Measurements from ENCODE around the gene CASP2. TPM values are rescaled to one million over a fixed set of nuclear protein-coding genes. Genes with fewer than 3 reads are reported as not detected.

The CASP2 gene
- polyA plus RNA-seq, 3 donors = 7.9 to 30.2 (median 12.2) TPM

DNA sequence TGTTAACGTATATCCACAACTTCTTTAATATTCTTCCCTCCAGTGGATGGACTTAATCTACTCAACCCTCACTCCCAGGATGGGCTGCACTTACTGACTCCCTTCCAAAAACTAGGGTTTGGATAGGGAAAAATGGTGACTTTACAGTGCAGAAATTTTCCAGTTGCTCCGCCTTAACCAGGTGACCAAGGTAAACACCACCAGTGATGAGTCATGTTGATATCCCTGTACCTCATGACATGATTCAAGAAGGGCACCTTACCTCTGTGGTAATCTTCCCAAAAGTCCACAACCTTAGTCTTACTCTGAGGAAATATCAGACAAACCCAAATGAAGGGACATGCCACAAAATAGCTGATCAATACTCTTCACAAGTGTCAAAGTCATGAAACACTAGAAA lies 28.4 kb upstream of the CASP2 start:
- 100% methylated on average over 1 of the region's 2 CpGs for WGBS (ENCODE audit: insufficient coverage)
- H3K4me1 Mint-ChIP-seq = peaks cover 22% of the 10 kb centered on the region
- Histone ChIP-seq H3K9ac (ENCODE audit: insufficient read depth, low read length, poor library complexity, severe bottlenecking) (no peak overlapping the region), H3K27me3 (ENCODE audit: control insufficient read depth in 2 of 2, insufficient read depth in 2 of 2, low read length in 2 of 2) (no peaks in the 10 kb centered on the region), H3K36me3 (replicated peaks in 1 of 2; ENCODE audit: control insufficient read depth in 1 of 2, insufficient read depth in 2 of 2, low read length in 2 of 2) (no peaks in the 10 kb centered on the region), H3K4me3 (replicated peaks in 1 of 3; ENCODE audit: low read depth in 2 of 3, low read length in 3 of 3) (no peak overlapping the region), H3K27ac (ENCODE audit: low read depth in 1 of 2, low read length in 2 of 2) (no peak overlapping the region), H2AFZ (ENCODE audit: insufficient read depth, low read depth, low read length, poor library complexity, severe bottlenecking) (no peak overlapping the region), H3K4me1 (ENCODE audit: control insufficient read depth in 1 of 2, insufficient read depth in 2 of 2, low read length in 2 of 2) (peaks cover 18 to 25% of the 10 kb centered on the region in 2 donors), H3K79me2 (ENCODE audit: insufficient read depth, low read length) (peaks cover 20% of the 10 kb centered on the region), H3K9me3 (replicated peaks in 1 of 2; ENCODE audit: control insufficient read depth in 1 of 2, insufficient read depth in 1 of 2, low read length in 2 of 2) (no peaks in the 10 kb centered on the region), H3K4me2 (replicated peaks; ENCODE audit: extremely low read depth, low read length, poor library complexity, severe bottlenecking) (no peak overlapping the region), H4K20me1 (ENCODE audit: insufficient read depth, low read length) (peaks cover 5% of the 10 kb centered on the region)
- H3K36me3 Mint-ChIP-seq = peaks cover 2 to 5% of the 10 kb centered on the region in 2 donors
- no peak overlapping the region for H3K27ac Mint-ChIP-seq
- H3K27me3 Mint-ChIP-seq (ENCODE audit: low read depth in 3 of 3) = no peaks in the 10 kb centered on the region
- H3K9me3 Mint-ChIP-seq = peaks cover 0 to 4% (median 0%) of the 10 kb centered on the region in 7 donors
- TF ChIP-seq, protein P1, sequence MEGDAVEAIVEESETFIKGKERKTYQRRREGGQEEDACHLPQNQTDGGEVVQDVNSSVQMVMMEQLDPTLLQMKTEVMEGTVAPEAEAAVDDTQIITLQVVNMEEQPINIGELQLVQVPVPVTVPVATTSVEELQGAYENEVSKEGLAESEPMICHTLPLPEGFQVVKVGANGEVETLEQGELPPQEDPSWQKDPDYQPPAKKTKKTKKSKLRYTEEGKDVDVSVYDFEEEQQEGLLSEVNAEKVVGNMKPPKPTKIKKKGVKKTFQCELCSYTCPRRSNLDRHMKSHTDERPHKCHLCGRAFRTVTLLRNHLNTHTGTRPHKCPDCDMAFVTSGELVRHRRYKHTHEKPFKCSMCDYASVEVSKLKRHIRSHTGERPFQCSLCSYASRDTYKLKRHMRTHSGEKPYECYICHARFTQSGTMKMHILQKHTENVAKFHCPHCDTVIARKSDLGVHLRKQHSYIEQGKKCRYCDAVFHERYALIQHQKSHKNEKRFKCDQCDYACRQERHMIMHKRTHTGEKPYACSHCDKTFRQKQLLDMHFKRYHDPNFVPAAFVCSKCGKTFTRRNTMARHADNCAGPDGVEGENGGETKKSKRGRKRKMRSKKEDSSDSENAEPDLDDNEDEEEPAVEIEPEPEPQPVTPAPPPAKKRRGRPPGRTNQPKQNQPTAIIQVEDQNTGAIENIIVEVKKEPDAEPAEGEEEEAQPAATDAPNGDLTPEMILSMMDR (IDR thresholded peaks at IDR 0.05) = no peak
- no peak for DNase-seq
- intact Hi-C loops (cut with micrococcal nuclease) = no loop called here
- H3K4me3 Mint-ChIP-seq = no peak overlapping the region

DNA sequence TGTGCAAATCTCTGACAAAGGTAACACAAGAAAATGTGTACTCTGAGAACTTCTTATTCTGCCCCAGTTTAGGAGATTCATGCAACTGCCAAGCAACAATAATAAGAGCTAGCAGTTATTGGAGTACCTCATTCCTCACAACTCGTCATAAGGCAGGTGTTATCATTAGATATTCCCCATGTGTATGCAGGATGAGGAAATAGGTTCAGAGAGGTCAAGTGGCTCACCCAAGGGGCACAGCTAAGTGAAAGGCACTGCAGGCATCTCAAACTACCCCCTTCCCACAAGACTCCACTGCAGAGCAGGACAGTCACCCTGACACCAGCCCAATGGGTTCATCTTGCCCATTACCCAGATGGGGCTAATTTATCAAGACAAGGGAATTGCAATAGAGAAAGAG lies 26.2 kb upstream of the CASP2 start:
- Histone ChIP-seq H3K36me3 (replicated peaks in 1 of 2; ENCODE audit: control insufficient read depth in 1 of 2, insufficient read depth in 2 of 2, low read length in 2 of 2) (peaks cover 6 to 20% of the 10 kb centered on the region in 2 donors), H2AFZ (ENCODE audit: insufficient read depth, low read depth, low read length, poor library complexity, severe bottlenecking) (no peak overlapping the region), H3K4me2 (replicated peaks; ENCODE audit: extremely low read depth, low read length, poor library complexity, severe bottlenecking) (no peak overlapping the region), H3K79me2 (ENCODE audit: insufficient read depth, low read length) (peaks cover 37% of the 10 kb centered on the region), H3K27me3 (ENCODE audit: control insufficient read depth in 2 of 2, insufficient read depth in 2 of 2, low read length in 2 of 2) (no peaks in the 10 kb centered on the region), H3K4me3 (replicated peaks in 1 of 3; ENCODE audit: low read depth in 2 of 3, low read length in 3 of 3) (no peak overlapping the region), H3K27ac (ENCODE audit: low read depth in 1 of 2, low read length in 2 of 2) (no peak overlapping the region), H4K20me1 (ENCODE audit: insufficient read depth, low read length) (peaks cover 23% of the 10 kb centered on the region), H3K4me1 (ENCODE audit: control insufficient read depth in 1 of 2, insufficient read depth in 2 of 2, low read length in 2 of 2) (peaks cover 26 to 33% of the 10 kb centered on the region in 2 donors), H3K9me3 (replicated peaks in 1 of 2; ENCODE audit: control insufficient read depth in 1 of 2, insufficient read depth in 1 of 2, low read length in 2 of 2) (no peaks in the 10 kb centered on the region), H3K9ac (ENCODE audit: insufficient read depth, low read length, poor library complexity, severe bottlenecking) (no peak overlapping the region)
- no CpG with 5 or more reads among the region's 1 CpG for whole genome bisulfite sequencing (ENCODE audit: insufficient coverage)
- Mint-ChIP-seq H3K9me3 (peaks cover 0 to 4% (median 0%) of the 10 kb centered on the region in 7 donors), H3K27ac (no peak overlapping the region), H3K27me3 (ENCODE audit: low read depth in 3 of 3) (no peaks in the 10 kb centered on the region), H3K36me3 (peaks cover 22% of the 10 kb centered on the region in 2 donors), H3K4me1 (peaks cover 32% of the 10 kb centered on the region), H3K4me3 (no peak overlapping the region)
- no peak for DNase-seq
- TF ChIP-seq, protein P1 (IDR thresholded peaks at IDR 0.05) = no peak
- intact Hi-C loops (cut with micrococcal nuclease) = no loop called here

Measured in CD14-positive monocyte (primary cell).